SU-DHL-6 (cell line): ENCODE data around the gene HOXB7.

Experiments
- CTCF ChIP-seq: fragments of 200-600 bp; sonication (generic); IDR thresholded peaks from one replicate; pipeline ENCODE4 v1.5.1; 2017; ENCODE audit warnings: antibody characterized with exemption, mild to moderate bottlenecking, low read length, moderate library complexity; ENCODE audit not compliant: insufficient read depth, poor library complexity, severe bottlenecking
- EZH2phosphoT487 ChIP-seq: fragments of 200-600 bp; sonication (generic), shearing (Covaris generic); conservative IDR thresholded peaks from 2 replicates; pipeline ENCODE4 v1.6.1; 2018; ENCODE audit warnings: mild to moderate bottlenecking, antibody characterized with exemption, low read length, moderate library complexity, mixed read lengths

DNA sequence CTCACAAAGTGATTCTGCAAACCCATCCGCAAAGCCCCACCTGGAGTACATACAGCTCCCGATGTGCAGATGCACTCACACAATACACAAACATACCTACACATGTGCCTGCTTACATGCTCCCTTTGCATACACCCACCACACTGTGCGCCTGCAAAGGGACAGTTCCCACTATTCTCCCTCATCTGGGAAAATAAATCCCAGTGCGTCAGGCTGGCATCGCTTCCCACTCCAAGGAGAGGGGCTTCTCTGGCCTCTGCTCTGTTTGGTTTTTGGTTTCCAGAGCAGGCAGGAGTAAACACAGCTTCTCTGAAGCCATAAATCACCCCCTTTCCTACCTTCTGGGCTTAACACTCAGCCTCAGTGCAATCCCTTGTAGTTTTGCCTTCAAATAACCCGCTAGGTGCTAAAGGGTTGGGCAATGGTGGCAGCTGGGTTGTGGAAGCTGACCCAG, 47.4 kb downstream of the HOXB7 start:
- TF ChIP-seq CTCF (no peak), EZH2phosphoT487 (no peak)
